GM19025 (cell line): ENCODE results near the gene ASIC4.

Source experiments
- ATAC-seq: cut with Tn5 transposase; IDR thresholded peaks from one replicate; pipeline ENCODE4 v1.9.1; 2021; ENCODE audit warnings: mild to moderate bottlenecking, low read depth, moderate library complexity; ENCODE audit not compliant: unreplicated experiment

Gene ASIC4

GRCh38 chr2:219549619-219550018, 35.3 kb downstream of the ASIC4 start:
- no peak for ATAC-seq

GRCh38 chr2:219551441-219552381, 37.4 kb downstream of the ASIC4 start:
- ATAC-seq: no peak

GRCh38 chr2:219552382-219553167, 38.3 kb downstream of the ASIC4 start:
- ATAC-seq: peak; percentile 94

GRCh38 chr2:219553168-219553417, 38.8 kb downstream of the ASIC4 start:
- ATAC-seq: no peak

GRCh38 chr2:219553463-219553963, 39.2 kb downstream of the ASIC4 start:
- no peak for ATAC-seq

- no peak for ATAC-seq
Measured at GRCh38 chr2:219554350-219554749, 40.1 kb downstream of the ASIC4 start.

- no peak for ATAC-seq
Measured at GRCh38 chr2:219555956-219556355, 41.7 kb downstream of the ASIC4 start.

GRCh38 chr2:219556413-219556812, 42.1 kb downstream of the ASIC4 start:
- no peak for ATAC-seq

- no peak for ATAC-seq
Measured at GRCh38 chr2:219557320-219557719, 43.0 kb downstream of the ASIC4 start.

- no peak for ATAC-seq
Measured at GRCh38 chr2:219557791-219558785, 43.8 kb downstream of the ASIC4 start.

GRCh38 chr2:219559156-219559915, 45.1 kb downstream of the ASIC4 start:
- no peak for ATAC-seq

GRCh38 chr2:219560037-219560892, 46.0 kb downstream of the ASIC4 start:
- no peak for ATAC-seq

GRCh38 chr2:219560893-219561178, 46.6 kb downstream of the ASIC4 start:
- ATAC-seq: no peak

GRCh38 chr2:219561179-219562048, 47.1 kb downstream of the ASIC4 start:
- ATAC-seq: no peak

GRCh38 chr2:219562049-219563020, 48.1 kb downstream of the ASIC4 start:
- ATAC-seq: no peak

GRCh38 chr2:219563271-219563928, 49.1 kb downstream of the ASIC4 start:
- ATAC-seq: no peak
